GM12878 (cell line): ENCODE data around the gene TBCB. TPM values are rescaled to one million over a fixed set of nuclear protein-coding genes. Genes with fewer than 3 reads are reported as not detected.

Experiments used
- ATAC-seq: fragments of 200-7000 bp; cut with Tn5 transposase; 3 replicates; pipeline ENCODE4 v1.9.1; 2020; ENCODE audit warnings: mild to moderate bottlenecking, moderate library complexity
- BruUV-seq: library from RNA; stranded (reverse); fragments of 400-500 nt; replicated peaks from 2 replicates; lab custom pipeline; 2021; lab: Mats Ljungman, UMichigan
- CTCF ChIA-PET: fragments of 300-600 bp; sonication (Branson Sonifier 250); formaldehyde crosslinking; extraction: SDS; loops from one replicate; lab custom pipeline; 2021; ENCODE audit warnings: inconsistent platforms; lab: Yijun Ruan, JAX
- POLR2A ChIA-PET: fragments of 350-600 bp; formaldehyde crosslinking; extraction: SDS; loops from one replicate; lab custom pipeline; 2021; ENCODE audit warnings: inconsistent platforms; lab: Charles Lee
- RAD21 ChIA-PET: fragments of 300-600 bp; sonication (Branson Sonifier 250); formaldehyde crosslinking; loops from one replicate; lab custom pipeline; 2023; ENCODE audit warnings: antibody characterized with exemption; ENCODE audit not compliant: unreplicated experiment; lab: Charles Lee
- SMC1A ChIA-PET: fragments of 300-600 bp; sonication (Branson Sonifier 250); formaldehyde crosslinking; loops from one replicate; lab custom pipeline; 2023; ENCODE audit not compliant: unreplicated experiment, uncharacterized antibody; lab: Charles Lee
- DNase-seq: peaks from one replicate; pipeline ENCODE4 v3.0.0-alpha.2; 2011; ENCODE audit warnings: low read depth, low spot score
- FAIRE-seq: peaks from 3 replicates; lab custom pipeline; 2011; peaks lifted over from hg19 to GRCh38; lab: Jason Lieb, UNC
- H2AFZ ChIP-seq: 2 replicates; pipeline ENCODE4 v1.6.0; 2011; ENCODE audit warnings: low read depth, low read length, control low read depth; ENCODE audit not compliant: control insufficient read depth
- H3K27ac ChIP-seq: 2 replicates; pipeline ENCODE4 v1.5.1; 2011; ENCODE audit warnings: control low read depth; ENCODE audit not compliant: control insufficient read depth, insufficient read depth
- H3K27me3 ChIP-seq, 2 experiments: replicated peaks in 1 of 2; 2 replicates each; pipeline versions ENCODE4 v1.6.0 to v1.6.1; 2011; ENCODE audit warnings: low read length in 1 of 2; ENCODE audit not compliant: control insufficient read depth in 2 of 2, insufficient read depth in 2 of 2
- H3K36me3 ChIP-seq, 2 experiments: 2 replicates each; pipeline ENCODE4 v1.5.1; 2011; ENCODE audit warnings: low read length in 1 of 2; ENCODE audit not compliant: control insufficient read depth in 2 of 2, insufficient read depth in 2 of 2
- H3K4me1 ChIP-seq: 2 replicates; pipeline ENCODE4 v1.6.1; 2011; ENCODE audit warnings: mild to moderate bottlenecking, low read length, moderate library complexity, mixed read lengths; ENCODE audit not compliant: control insufficient read depth, insufficient read depth
- H3K4me2 ChIP-seq: 2 replicates; pipeline ENCODE4 v1.6.0; 2011; ENCODE audit warnings: control low read depth; ENCODE audit not compliant: control insufficient read depth, insufficient read depth
- H3K4me3 ChIP-seq: fragments of 200-600 bp; sonication (generic); 2 replicates; pipeline ENCODE4 v1.5.1; 2016
- H3K79me2 ChIP-seq: 2 replicates; pipeline ENCODE4 v1.6.0; 2011; ENCODE audit warnings: low read length; ENCODE audit not compliant: control insufficient read depth, insufficient read depth
- H3K9ac ChIP-seq: 2 replicates; pipeline ENCODE4 v1.8.0; 2011; ENCODE audit warnings: low read length, control low read depth, mixed read lengths; ENCODE audit not compliant: control insufficient read depth, insufficient read depth
- H3K9me3 ChIP-seq: replicated peaks from 3 replicates; pipeline ENCODE4 v1.5.1; 2011; ENCODE audit warnings: mild to moderate bottlenecking, low read length; ENCODE audit not compliant: control insufficient read depth, insufficient read depth
- H4K20me1 ChIP-seq: 2 replicates; pipeline ENCODE4 v1.6.0; 2011; ENCODE audit not compliant: control insufficient read depth, insufficient read depth
- ATF3 ChIP-seq: IDR thresholded peaks from 2 replicates; pipeline ENCODE4 v1.6.1; 2011; ENCODE audit warnings: low read depth, mild to moderate bottlenecking, low read length, moderate library complexity, borderline replicate concordance; ENCODE audit errors: extremely low read depth
- BCLAF1 ChIP-seq: fragments of 450-650 bp; IDR thresholded peaks from 2 replicates; pipeline ENCODE4 v1.6.1; 2017; ENCODE audit warnings: antibody characterized with exemption, mild to moderate bottlenecking, moderate library complexity
- CBX5 ChIP-seq: sonication (generic); IDR thresholded peaks from 2 replicates; pipeline ENCODE4 v1.6.1; 2016; ENCODE audit warnings: low read depth, moderate library complexity, mild to moderate bottlenecking, inconsistent platforms
- CEBPZ ChIP-seq: fragments of 150-350 bp; IDR thresholded peaks from 2 replicates; pipeline ENCODE4 v1.6.1; 2016; ENCODE audit warnings: low read depth, low read length
- IKZF2 ChIP-seq, 2 experiments: fragments of 450-650 bp; IDR thresholded peaks; 2 replicates each; pipeline ENCODE4 v1.6.1; 2017; ENCODE audit warnings: mild to moderate bottlenecking in 2 of 2, moderate library complexity in 2 of 2
- NR2C1 ChIP-seq: fragments of 450-650 bp; IDR thresholded peaks from 2 replicates; pipeline ENCODE4 v1.6.1; 2017; ENCODE audit warnings: antibody characterized with exemption, mild to moderate bottlenecking, moderate library complexity
- NR2F1 ChIP-seq: fragments of 450-650 bp; conservative IDR thresholded peaks from 2 replicates; pipeline ENCODE4 v1.6.1; 2017; ENCODE audit warnings: mild to moderate bottlenecking
- NRF1 ChIP-seq: conservative IDR thresholded peaks from 2 replicates; pipeline ENCODE4 v1.6.1; 2011; ENCODE audit warnings: mild to moderate bottlenecking, low read depth, low read length, improper control_type of control experiment
- PAX8 ChIP-seq: fragments of 450-650 bp; IDR thresholded peaks from 2 replicates; pipeline ENCODE4 v1.6.1; 2017; ENCODE audit warnings: mild to moderate bottlenecking, moderate library complexity
- POLR2A ChIP-seq: IDR thresholded peaks from 2 replicates; pipeline ENCODE4 v1.6.1; 2011; ENCODE audit warnings: low read depth, mild to moderate bottlenecking, low read length
- ZNF592 ChIP-seq: fragments of 450-650 bp; IDR thresholded peaks from 2 replicates; pipeline ENCODE4 v1.6.1; 2017; ENCODE audit warnings: mild to moderate bottlenecking, moderate library complexity
- WGBS: methylation state at CpG from one replicate; pipeline ENCODE4 v1.1.6; 2016; ENCODE audit warnings: low lambda C conversion rate; ENCODE audit not compliant: insufficient replicate concordance, insufficient coverage; ENCODE audit errors: missing lambda C conversion rate; 5-methylcytosine and 5-hydroxymethylcytosine counted together
- in situ Hi-C: fragments of 300-500 bp; cut with MboI; formaldehyde crosslinking; loops from 9 replicates; pipeline ENCODE4 v1.14.3; 2018; ENCODE audit warnings: mixed read lengths
- intact Hi-C: fragments of 100-400 bp; cut with micrococcal nuclease; formaldehyde crosslinking; loops from one replicate; pipeline ENCODE4 v1.14.2; 2022; ENCODE audit not compliant: unreplicated experiment
- polyA plus RNA-seq, 11 experiments: library from polyadenylated mRNA; depleted of rRNA in 4 of 11; unstranded in 6 of 11; stranded (reverse) in 5 of 11; fragments of >200 nt; fragmentation: Nextera tagmentation in 4 of 11; fragmentation: Illumina TruSeq in 1 of 11; extraction: Ambion mirVana in 4 of 11; extraction: Trizol in 1 of 11; gene quantifications; 1 replicate in 1 of 11; 2 replicates in 10 of 11; pipeline versions ENCODE4 v1.2.1 to v1.2.3, GENCODE V29; 2011 to 2016; ENCODE audit warnings: inconsistent platforms in 2 of 11, missing spikeins in 2 of 11, low read depth in 1 of 11
- total RNA-seq, 4 experiments: library from RNA; depleted of rRNA in 3 of 4; stranded (reverse); fragments of >200 nt in 3 of 4; fragmentation: Illumina TruSeq in 1 of 4; extraction: Trizol in 1 of 4; gene quantifications; 2 replicates each; pipeline versions ENCODE4 v1.2.1 to v1.2.3, GENCODE V29; 2013 to 2021
- TF ChIP-seq, protein P1 (sequence below): IDR thresholded peaks from 2 replicates; pipeline ENCODE4 v1.6.1; 2012; ENCODE audit warnings: low read depth, low read length, improper control_type of control experiment

TBCB gene
- total and polyA plus RNA-seq, 10 of the 15 experiments (the other 5 are each of a cell fraction or from before 2014, with no cell fraction given) = 9.4 to 193 (median 126) TPM

DNA sequence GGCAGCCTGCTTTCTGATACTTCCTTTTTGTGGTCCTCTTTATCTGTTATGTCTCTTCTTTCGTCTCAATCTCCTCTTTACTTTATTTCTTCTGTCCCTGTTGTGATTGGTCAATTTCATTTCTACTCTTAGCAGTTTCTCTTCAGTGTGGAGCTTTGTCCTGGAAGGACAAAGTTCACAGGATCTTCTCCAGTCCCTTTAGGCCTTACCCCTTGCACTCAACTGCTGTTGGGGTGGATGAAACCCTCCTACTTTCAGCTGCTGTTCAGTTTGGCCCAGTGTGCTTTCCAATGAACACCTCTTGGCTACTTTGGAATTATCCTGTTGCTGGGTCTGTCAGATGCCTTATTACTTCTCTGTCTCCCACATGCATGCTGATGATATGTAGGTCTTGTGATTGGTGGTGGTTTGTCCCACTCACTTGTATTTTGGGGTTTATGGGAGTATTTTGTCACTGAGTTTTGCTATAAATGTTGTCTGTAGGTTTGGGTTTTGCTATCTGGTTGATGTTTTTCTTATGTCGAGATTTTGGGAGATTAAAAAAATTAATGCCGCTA lies 35.8 kb upstream of the TBCB start (continued):
- TF ChIP-seq CEBPZ (no peak), PAX8 (no peak), NRF1 (no peak)
- TF ChIP-seq, all 136 proteins: peak for 0

DNA sequence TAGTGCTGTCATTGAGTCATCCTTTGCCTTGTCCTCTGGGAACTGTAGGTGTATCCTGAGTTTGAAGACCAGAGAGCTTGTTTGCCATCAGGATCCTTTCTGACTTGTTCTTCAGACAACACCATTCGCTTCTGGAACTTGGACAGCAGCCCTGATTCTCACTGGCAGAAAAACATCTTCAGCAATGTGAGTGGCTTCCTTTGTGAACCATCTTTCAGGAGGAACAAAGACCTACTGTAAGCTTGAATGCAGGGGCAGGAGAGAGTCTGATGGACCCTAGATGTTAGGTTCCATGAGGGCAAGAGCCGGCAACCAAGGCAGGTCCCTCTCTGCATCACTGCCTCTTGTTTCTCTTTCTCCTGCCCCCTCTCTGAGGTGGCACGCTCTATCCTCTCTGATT lies 33.9 kb upstream of the TBCB start:
- FAIRE-seq (no peak), DNase-seq (no peak), ATAC-seq (no peak)
- BruUV-seq = no TSS peak
- intact Hi-C loops (no loop called here), in situ Hi-C loops (no loop called here)
- ChIA-PET POLR2A (no interaction called here), RAD21 (no interaction called here), SMC1A (no interaction called here), CTCF (no interaction called here)
- Histone ChIP-seq H3K27me3 (no peaks in the 10 kb centered on the region), H3K9me3 (no peaks in the 10 kb centered on the region), H3K27ac (no peak overlapping the region), H3K4me3 (no peak overlapping the region), H4K20me1 (no peaks in the 10 kb centered on the region), H2AFZ (no peak overlapping the region), H3K9ac (no peak overlapping the region), H3K36me3 (peaks cover 22 to 25% of the 10 kb centered on the region in 2 experiments; a peak in 3 of 4 replicates), H3K79me2 (no peaks in the 10 kb centered on the region), H3K4me1 (no peaks in the 10 kb centered on the region), H3K4me2 (no peak overlapping the region)
- 96% methylated on average over 3 of the region's 3 CpGs for WGBS
- TF ChIP-seq BCLAF1 (no peak), IKZF2 (IDR thresholded peaks at IDR 0.05) (no peak), ZNF592 (no peak), NR2F1 (no peak), NR2C1 (no peak), POLR2A (no peak), CBX5 (no peak), ATF3 (no peak)
- TF ChIP-seq, protein P1, sequence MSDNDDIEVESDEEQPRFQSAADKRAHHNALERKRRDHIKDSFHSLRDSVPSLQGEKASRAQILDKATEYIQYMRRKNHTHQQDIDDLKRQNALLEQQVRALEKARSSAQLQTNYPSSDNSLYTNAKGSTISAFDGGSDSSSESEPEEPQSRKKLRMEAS = no peak
